DND-41 (cell line): Measurements from ENCODE around the gene HEATR3.
A peak's percentile ranks its signal among the peaks of the same experiment; 100 is the strongest.

ENCODE experiments used
- ATAC-seq: fragments of 200-7000 bp; cut with Tn5 transposase; 3 replicates; pipeline ENCODE4 v1.9.1; 2021; ENCODE audit warnings: low read depth; ENCODE audit not compliant: insufficient read depth
- DNase-seq: peaks from one replicate; pipeline ENCODE4 v3.0.0-alpha.2; 2020
- H2AFZ ChIP-seq: 2 replicates; pipeline ENCODE4 v1.6.0; 2012; ENCODE audit warnings: low read depth, low read length
- H3K27ac ChIP-seq: 2 replicates; pipeline ENCODE4 v1.5.1; 2012; ENCODE audit warnings: low read length, inconsistent platforms
- H3K27me3 ChIP-seq: fragments of 200-600 bp; sonication (generic); 2 replicates; pipeline ENCODE4 v1.6.0; 2012; ENCODE audit warnings: low read length, mild to moderate bottlenecking, inconsistent platforms; ENCODE audit not compliant: insufficient read depth, poor library complexity
- H3K36me3 ChIP-seq: 2 replicates; pipeline ENCODE4 v1.5.1; 2012; ENCODE audit warnings: low read length, inconsistent platforms; ENCODE audit not compliant: insufficient read depth
- H3K4me1 ChIP-seq: 2 replicates; pipeline ENCODE4 v1.5.1; 2012; ENCODE audit warnings: mild to moderate bottlenecking, low read length; ENCODE audit not compliant: insufficient read depth
- H3K4me2 ChIP-seq: 2 replicates; pipeline ENCODE4 v1.6.0; 2012; ENCODE audit warnings: mild to moderate bottlenecking, moderate library complexity, low read length, inconsistent platforms; ENCODE audit not compliant: insufficient read depth
- H3K4me3 ChIP-seq, 2 experiments: fragments of 200-600 bp in 1 of 2; shearing (Covaris generic) in 1 of 2; 2 replicates each; pipeline ENCODE4 v1.5.1; 2012 to 2016; ENCODE audit warnings: inconsistent platforms in 2 of 2, low read length in 2 of 2, mild to moderate bottlenecking in 2 of 2, low read depth in 1 of 2, moderate library complexity in 1 of 2
- H3K79me2 ChIP-seq: 2 replicates; pipeline ENCODE4 v1.6.0; 2012; ENCODE audit warnings: low read length, inconsistent platforms; ENCODE audit not compliant: insufficient read depth
- H3K9ac ChIP-seq: 2 replicates; pipeline ENCODE4 v1.6.0; 2012; ENCODE audit warnings: low read depth, mild to moderate bottlenecking, inconsistent platforms, low read length, moderate library complexity
- H3K9me3 ChIP-seq: 2 replicates; pipeline ENCODE4 v1.5.1; 2012; ENCODE audit warnings: low read length, moderate library complexity, mild to moderate bottlenecking, inconsistent platforms; ENCODE audit not compliant: insufficient read depth, severe bottlenecking
- H4K20me1 ChIP-seq: 2 replicates; pipeline ENCODE4 v1.6.0; 2012; ENCODE audit warnings: low read length; ENCODE audit not compliant: insufficient read depth
- CTCF ChIP-seq: IDR thresholded peaks from 2 replicates; pipeline ENCODE4 v1.5.1; 2012; ENCODE audit warnings: borderline replicate concordance, low read length, moderate library complexity, mild to moderate bottlenecking; ENCODE audit not compliant: poor library complexity, severe bottlenecking; ENCODE audit errors: extremely low read depth
- EZH2 ChIP-seq: IDR thresholded peaks from 3 replicates; pipeline ENCODE4 v1.6.1; 2012; ENCODE audit warnings: borderline replicate concordance, low read depth, mild to moderate bottlenecking, moderate library complexity, low read length, inconsistent platforms; ENCODE audit not compliant: severe bottlenecking

Gene HEATR3

GRCh38 chr16:50025537-50025931 lies 40.2 kb upstream of the HEATR3 start:
- Histone ChIP-seq H3K79me2 (peaks cover 53% of the 10 kb centered on the region), H3K9me3 (no peaks in the 10 kb centered on the region), H3K4me1 (peaks cover 32% of the 10 kb centered on the region), H3K9ac (peak overlapping the region; percentile 80), H3K4me2 (peak overlapping the region; percentile 95), H4K20me1 (peaks cover 14% of the 10 kb centered on the region; the same call in 1 of the 2 replicates), H3K27me3 (no peaks in the 10 kb centered on the region), H3K27ac (peak overlapping the region; percentile 78), H2AFZ (peak overlapping the region; percentile 80), H3K4me3 (peak overlapping the region; percentile 76 to 91), H3K36me3 (peaks cover 21% of the 10 kb centered on the region)
- peak; percentile 39 for DNase-seq
- peak; percentile 42 for ATAC-seq
- no peak for TF ChIP-seq CTCF
- no peak for TF ChIP-seq EZH2

DNA sequence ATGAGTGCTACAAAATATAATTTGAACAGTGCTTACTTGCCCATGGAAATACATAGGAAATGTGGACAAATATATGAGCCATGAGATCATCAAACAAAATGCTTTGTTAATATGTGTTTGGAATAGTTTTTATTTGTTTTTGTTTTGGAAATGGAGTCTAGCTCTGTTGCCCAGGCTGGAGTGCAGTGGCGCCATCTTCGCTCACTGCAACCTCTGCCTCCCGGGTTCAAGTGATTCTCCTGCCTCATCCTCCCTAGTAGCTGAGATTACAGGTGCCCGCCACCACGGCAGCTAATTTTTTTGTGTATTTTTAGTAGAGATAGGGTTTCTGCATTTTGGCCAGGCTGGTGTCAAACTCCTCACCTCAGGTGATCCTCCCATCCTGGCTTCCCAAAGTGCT lies 37.9 kb upstream of the HEATR3 start:
- Histone ChIP-seq H3K36me3 (peaks cover 39% of the 10 kb centered on the region), H3K9me3 (no peaks in the 10 kb centered on the region), H3K79me2 (peaks cover 63% of the 10 kb centered on the region), H3K9ac (no peak overlapping the region), H3K4me3 (no peak overlapping the region), H3K27me3 (no peaks in the 10 kb centered on the region), H4K20me1 (peaks cover 20% of the 10 kb centered on the region; the same call in 1 of the 2 replicates), H3K4me1 (peaks cover 32% of the 10 kb centered on the region), H3K4me2 (peak overlapping the region; percentile 95; the same call in 1 of the 2 replicates), H3K27ac (no peak overlapping the region), H2AFZ (no peak overlapping the region)
- no peak for TF ChIP-seq EZH2
- no peak for TF ChIP-seq CTCF
- no peak for DNase-seq
- ATAC-seq, result no peak

GRCh38 chr16:50035468-50035992 lies 30.2 kb upstream of the HEATR3 start:
- no peak for DNase-seq
- Histone ChIP-seq H3K4me2 (no peak overlapping the region), H2AFZ (no peak overlapping the region), H3K9ac (no peak overlapping the region), H4K20me1 (peaks cover 5% of the 10 kb centered on the region; the same call in 1 of the 2 replicates), H3K27me3 (no peaks in the 10 kb centered on the region), H3K36me3 (peaks cover 56% of the 10 kb centered on the region), H3K4me3 (no peak overlapping the region), H3K79me2 (peaks cover 9% of the 10 kb centered on the region; the same call in 1 of the 2 replicates), H3K9me3 (no peaks in the 10 kb centered on the region), H3K27ac (no peak overlapping the region), H3K4me1 (no peaks in the 10 kb centered on the region)
- no peak for TF ChIP-seq EZH2
- TF ChIP-seq CTCF, result no peak
- ATAC-seq, result no peak
